ENCODE results near the gene MAL. TPM values are rescaled to one million over a fixed set of nuclear protein-coding genes. Genes with fewer than 3 reads are reported as not detected.

The MAL gene
- total RNA-seq, 1 experiment from 2014 or later, result 0.22 TPM

GRCh38 chr2:94984964-94985575, 40.4 kb upstream of the MAL start (continued):
- TF ChIP-seq MXD4 (CRISPR knock-in tag; IDR thresholded peaks at IDR 0.05; ENCODE audit: borderline replicate concordance), result no peak
- TF ChIP-seq HMGXB4 (CRISPR knock-in tag; IDR thresholded peaks at IDR 0.05), result no peak
- TF ChIP-seq, protein P1, sequence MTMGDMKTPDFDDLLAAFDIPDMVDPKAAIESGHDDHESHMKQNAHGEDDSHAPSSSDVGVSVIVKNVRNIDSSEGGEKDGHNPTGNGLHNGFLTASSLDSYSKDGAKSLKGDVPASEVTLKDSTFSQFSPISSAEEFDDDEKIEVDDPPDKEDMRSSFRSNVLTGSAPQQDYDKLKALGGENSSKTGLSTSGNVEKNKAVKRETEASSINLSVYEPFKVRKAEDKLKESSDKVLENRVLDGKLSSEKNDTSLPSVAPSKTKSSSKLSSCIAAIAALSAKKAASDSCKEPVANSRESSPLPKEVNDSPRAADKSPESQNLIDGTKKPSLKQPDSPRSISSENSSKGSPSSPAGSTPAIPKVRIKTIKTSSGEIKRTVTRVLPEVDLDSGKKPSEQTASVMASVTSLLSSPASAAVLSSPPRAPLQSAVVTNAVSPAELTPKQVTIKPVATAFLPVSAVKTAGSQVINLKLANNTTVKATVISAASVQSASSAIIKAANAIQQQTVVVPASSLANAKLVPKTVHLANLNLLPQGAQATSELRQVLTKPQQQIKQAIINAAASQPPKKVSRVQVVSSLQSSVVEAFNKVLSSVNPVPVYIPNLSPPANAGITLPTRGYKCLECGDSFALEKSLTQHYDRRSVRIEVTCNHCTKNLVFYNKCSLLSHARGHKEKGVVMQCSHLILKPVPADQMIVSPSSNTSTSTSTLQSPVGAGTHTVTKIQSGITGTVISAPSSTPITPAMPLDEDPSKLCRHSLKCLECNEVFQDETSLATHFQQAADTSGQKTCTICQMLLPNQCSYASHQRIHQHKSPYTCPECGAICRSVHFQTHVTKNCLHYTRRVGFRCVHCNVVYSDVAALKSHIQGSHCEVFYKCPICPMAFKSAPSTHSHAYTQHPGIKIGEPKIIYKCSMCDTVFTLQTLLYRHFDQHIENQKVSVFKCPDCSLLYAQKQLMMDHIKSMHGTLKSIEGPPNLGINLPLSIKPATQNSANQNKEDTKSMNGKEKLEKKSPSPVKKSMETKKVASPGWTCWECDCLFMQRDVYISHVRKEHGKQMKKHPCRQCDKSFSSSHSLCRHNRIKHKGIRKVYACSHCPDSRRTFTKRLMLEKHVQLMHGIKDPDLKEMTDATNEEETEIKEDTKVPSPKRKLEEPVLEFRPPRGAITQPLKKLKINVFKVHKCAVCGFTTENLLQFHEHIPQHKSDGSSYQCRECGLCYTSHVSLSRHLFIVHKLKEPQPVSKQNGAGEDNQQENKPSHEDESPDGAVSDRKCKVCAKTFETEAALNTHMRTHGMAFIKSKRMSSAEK (CRISPR knock-in tag; IDR thresholded peaks at IDR 0.05; ENCODE audit: borderline replicate concordance), result no peak

GRCh38 chr2:94985636-94986035, 39.9 kb upstream of the MAL start:
- Mint-ChIP-seq H3K4me3 (no peak overlapping the region), H3K27ac (no peak overlapping the region), H3K36me3 (no peaks in the 10 kb centered on the region), H3K4me1 (0 out of 2 replicates have a peak, but pooled peaks cover 4% of the 10 kb centered on the region), H3K27me3 (ENCODE audit: low read depth) (no peaks in the 10 kb centered on the region), H3K9me3 (no peaks in the 10 kb centered on the region)
- TF ChIP-seq ZNF416 (CRISPR knock-in tag; IDR thresholded peaks at IDR 0.05) (no peak), FOXJ3 (CRISPR knock-in tag; IDR thresholded peaks at IDR 0.05; ENCODE audit: borderline replicate concordance) (no peak), IRF2 (CRISPR knock-in tag; IDR thresholded peaks at IDR 0.05; ENCODE audit: borderline replicate concordance, low read depth) (no peak), SP1 (CRISPR knock-in tag; conservative IDR thresholded peaks at IDR 0.05) (no peak), MAX (CRISPR knock-in tag; IDR thresholded peaks at IDR 0.05) (no peak), ZNF671 (CRISPR knock-in tag; IDR thresholded peaks at IDR 0.05) (no peak), ESRRA (CRISPR knock-in tag; IDR thresholded peaks at IDR 0.05; ENCODE audit: borderline replicate concordance) (no peak), KAT7 (CRISPR knock-in tag; IDR thresholded peaks at IDR 0.05; ENCODE audit: borderline replicate concordance) (no peak), ATF1 (CRISPR knock-in tag; IDR thresholded peaks at IDR 0.05) (no peak), TEAD1 (CRISPR knock-in tag; IDR thresholded peaks at IDR 0.05) (no peak), SMAD3 (CRISPR knock-in tag; IDR thresholded peaks at IDR 0.05; ENCODE audit: borderline replicate concordance) (no peak), NR2C2 (CRISPR knock-in tag; IDR thresholded peaks at IDR 0.05) (no peak)
- TF ChIP-seq, protein P2, sequence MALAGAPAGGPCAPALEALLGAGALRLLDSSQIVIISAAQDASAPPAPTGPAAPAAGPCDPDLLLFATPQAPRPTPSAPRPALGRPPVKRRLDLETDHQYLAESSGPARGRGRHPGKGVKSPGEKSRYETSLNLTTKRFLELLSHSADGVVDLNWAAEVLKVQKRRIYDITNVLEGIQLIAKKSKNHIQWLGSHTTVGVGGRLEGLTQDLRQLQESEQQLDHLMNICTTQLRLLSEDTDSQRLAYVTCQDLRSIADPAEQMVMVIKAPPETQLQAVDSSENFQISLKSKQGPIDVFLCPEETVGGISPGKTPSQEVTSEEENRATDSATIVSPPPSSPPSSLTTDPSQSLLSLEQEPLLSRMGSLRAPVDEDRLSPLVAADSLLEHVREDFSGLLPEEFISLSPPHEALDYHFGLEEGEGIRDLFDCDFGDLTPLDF (CRISPR knock-in tag; IDR thresholded peaks at IDR 0.05), result no peak
- TF ChIP-seq, protein P3, sequence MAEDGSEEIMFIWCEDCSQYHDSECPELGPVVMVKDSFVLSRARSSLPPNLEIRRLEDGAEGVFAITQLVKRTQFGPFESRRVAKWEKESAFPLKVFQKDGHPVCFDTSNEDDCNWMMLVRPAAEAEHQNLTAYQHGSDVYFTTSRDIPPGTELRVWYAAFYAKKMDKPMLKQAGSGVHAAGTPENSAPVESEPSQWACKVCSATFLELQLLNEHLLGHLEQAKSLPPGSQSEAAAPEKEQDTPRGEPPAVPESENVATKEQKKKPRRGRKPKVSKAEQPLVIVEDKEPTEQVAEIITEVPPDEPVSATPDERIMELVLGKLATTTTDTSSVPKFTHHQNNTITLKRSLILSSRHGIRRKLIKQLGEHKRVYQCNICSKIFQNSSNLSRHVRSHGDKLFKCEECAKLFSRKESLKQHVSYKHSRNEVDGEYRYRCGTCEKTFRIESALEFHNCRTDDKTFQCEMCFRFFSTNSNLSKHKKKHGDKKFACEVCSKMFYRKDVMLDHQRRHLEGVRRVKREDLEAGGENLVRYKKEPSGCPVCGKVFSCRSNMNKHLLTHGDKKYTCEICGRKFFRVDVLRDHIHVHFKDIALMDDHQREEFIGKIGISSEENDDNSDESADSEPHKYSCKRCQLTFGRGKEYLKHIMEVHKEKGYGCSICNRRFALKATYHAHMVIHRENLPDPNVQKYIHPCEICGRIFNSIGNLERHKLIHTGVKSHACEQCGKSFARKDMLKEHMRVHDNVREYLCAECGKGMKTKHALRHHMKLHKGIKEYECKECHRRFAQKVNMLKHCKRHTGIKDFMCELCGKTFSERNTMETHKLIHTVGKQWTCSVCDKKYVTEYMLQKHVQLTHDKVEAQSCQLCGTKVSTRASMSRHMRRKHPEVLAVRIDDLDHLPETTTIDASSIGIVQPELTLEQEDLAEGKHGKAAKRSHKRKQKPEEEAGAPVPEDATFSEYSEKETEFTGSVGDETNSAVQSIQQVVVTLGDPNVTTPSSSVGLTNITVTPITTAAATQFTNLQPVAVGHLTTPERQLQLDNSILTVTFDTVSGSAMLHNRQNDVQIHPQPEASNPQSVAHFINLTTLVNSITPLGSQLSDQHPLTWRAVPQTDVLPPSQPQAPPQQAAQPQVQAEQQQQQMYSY (CRISPR knock-in tag; IDR thresholded peaks at IDR 0.05), result no peak
- no peak for DNase-seq (ENCODE audit: low spot score)
- ChIA-PET POLR2A (interaction anchor here (0.6 kb wide), 1 partner anchor 140 kb away, joined by 3 read pairs; no protein-coding TSS in a partner anchor), CTCF (interaction anchor here (1.0 to 3.7 kb wide), 22 partner anchors 9 to 135 kb away, joined by 3 to 66 read pairs (median 6); partner anchors contain the start of gene TEKT4)
- no peak for ATAC-seq
